Vagina (tissue), 2 donors: ENCODE data around the gene RIPPLY3. TPM values are rescaled to one million over a fixed set of nuclear protein-coding genes. Genes with fewer than 3 reads are reported as not detected.
A peak's percentile ranks its signal among the peaks of the same experiment; 100 is the strongest.

Source experiments
- DNase-seq, 2 donors: peaks; one replicate each; pipeline ENCODE4 v3.0.0-alpha.2; 2017; ENCODE audit errors: extremely low spot score in 2 of 2
- H3K27ac ChIP-seq: fragments of 200-600 bp; sonication (generic); one replicate; pipeline ENCODE4 v1.5.1; 2019
- H3K27me3 ChIP-seq: fragments of 200-600 bp; sonication (generic); one replicate; pipeline ENCODE4 v1.5.1; 2019
- H3K36me3 ChIP-seq, 2 donors: fragments of 200-600 bp; sonication (generic); one replicate each; pipeline ENCODE4 v1.5.1; 2017 to 2019
- H3K4me1 ChIP-seq: fragments of 200-600 bp; sonication (generic); one replicate; pipeline ENCODE4 v1.5.1; 2019
- H3K4me3 ChIP-seq, 2 donors: fragments of 200-600 bp; sonication (generic); 1 replicate in 1 of 2; 2 replicates in 1 of 2; pipeline ENCODE4 v1.5.1; 2016 to 2019
- H3K9me3 ChIP-seq: fragments of 200-600 bp; sonication (generic); one replicate; pipeline ENCODE4 v1.5.1; 2019
- CTCF ChIP-seq, 3 experiments: fragments of 450-650 bp in 2 of 3; fragments of 200-600 bp in 1 of 3; sonication (generic) in 1 of 3; IDR thresholded peaks; one replicate each; pipeline ENCODE4 v1.5.1; 2017 to 2019; ENCODE audit warnings: antibody characterized with exemption in 3 of 3, mild to moderate bottlenecking in 2 of 3, moderate library complexity in 2 of 3
- POLR2A ChIP-seq, 2 donors: fragments of 450-650 bp; IDR thresholded peaks; one replicate each; pipeline ENCODE4 v1.6.1; 2017; ENCODE audit warnings: antibody characterized with exemption in 2 of 2, mild to moderate bottlenecking in 2 of 2, moderate library complexity in 2 of 2
- POLR2AphosphoS5 ChIP-seq, 2 donors: sonication (generic); formaldehyde crosslinking; IDR thresholded peaks; one replicate each; pipeline ENCODE4 v1.9.0; 2017; ENCODE audit warnings: antibody characterized with exemption in 2 of 2, mild to moderate bottlenecking in 2 of 2, low read depth in 1 of 2; ENCODE audit not compliant: insufficient read depth in 1 of 2
- intact Hi-C: fragments of 100-400 bp; cut with DNase I; formaldehyde crosslinking; loops from one replicate; pipeline ENCODE4 v1.15.1; 2023
- total RNA-seq: library from RNA; depleted of rRNA; stranded (reverse); fragments of >200 nt; gene quantifications from one replicate; pipeline ENCODE4 v1.2.3, GENCODE V29; 2016

The RIPPLY3 gene
- total RNA-seq, 1 donor from 2014 or later = not detected

GRCh38 chr21:36966821-36967768 is 39.4 kb upstream of the RIPPLY3 start:
- Histone ChIP-seq H3K27me3 (no peaks in the 10 kb centered on the region), H3K9me3 (no peaks in the 10 kb centered on the region), H3K36me3 (no peaks in the 10 kb centered on the region), H3K4me1 (peaks cover 11% of the 10 kb centered on the region), H3K4me3 (peak overlapping the region; percentile 61 to 74), H3K27ac (peak overlapping the region; percentile 85)
- TF ChIP-seq POLR2AphosphoS5 (IDR thresholded peaks at IDR 0.05; ENCODE audit: insufficient read depth in 1 of 2, low read depth in 1 of 2) = no peak
- DNase-seq = no peak
- intact Hi-C loops = no loop called here

- intact Hi-C loops = no loop called here
- Histone ChIP-seq H3K4me3 (no peak overlapping the region), H3K27ac (no peak overlapping the region), H3K36me3 (no peaks in the 10 kb centered on the region), H3K27me3 (no peaks in the 10 kb centered on the region), H3K9me3 (no peaks in the 10 kb centered on the region), H3K4me1 (peaks cover 11% of the 10 kb centered on the region)
- DNase-seq = no peak
- TF ChIP-seq POLR2AphosphoS5 (IDR thresholded peaks at IDR 0.05; ENCODE audit: insufficient read depth in 1 of 2, low read depth in 1 of 2) (no peak), CTCF (IDR thresholded peaks at IDR 0.05) (no peak), POLR2A (IDR thresholded peaks at IDR 0.05) (no peak)
Measured at GRCh38 chr21:36968414-36968813, 38.1 kb upstream of the RIPPLY3 start.

GRCh38 chr21:36968976-36969375 is 37.5 kb upstream of the RIPPLY3 start:
- Histone ChIP-seq H3K9me3 (no peaks in the 10 kb centered on the region), H3K4me1 (peaks cover 11% of the 10 kb centered on the region), H3K27me3 (no peaks in the 10 kb centered on the region), H3K36me3 (no peaks in the 10 kb centered on the region), H3K4me3 (no peak overlapping the region), H3K27ac (no peak overlapping the region)
- TF ChIP-seq POLR2AphosphoS5 (IDR thresholded peaks at IDR 0.05; ENCODE audit: insufficient read depth in 1 of 2, low read depth in 1 of 2) (no peak), CTCF (IDR thresholded peaks at IDR 0.05) (no peak), POLR2A (IDR thresholded peaks at IDR 0.05) (no peak)
- intact Hi-C loops = no loop called here
- no peak for DNase-seq

GRCh38 chr21:36973986-36974850 is 32.3 kb upstream of the RIPPLY3 start:
- no peak for TF ChIP-seq CTCF (IDR thresholded peaks at IDR 0.05)
- TF ChIP-seq POLR2A (IDR thresholded peaks at IDR 0.05) = no peak
- TF ChIP-seq POLR2AphosphoS5 (IDR thresholded peaks at IDR 0.05; ENCODE audit: insufficient read depth in 1 of 2, low read depth in 1 of 2) = no peak
- intact Hi-C loops = no loop called here
- Histone ChIP-seq H3K4me3 (no peak overlapping the region), H3K27ac (no peak overlapping the region), H3K27me3 (no peaks in the 10 kb centered on the region), H3K4me1 (peaks cover 8% of the 10 kb centered on the region), H3K36me3 (no peaks in the 10 kb centered on the region), H3K9me3 (no peaks in the 10 kb centered on the region)
- no peak for DNase-seq

GRCh38 chr21:36974851-36975192 is 31.7 kb upstream of the RIPPLY3 start:
- Histone ChIP-seq H3K4me3 (no peak overlapping the region), H3K9me3 (no peaks in the 10 kb centered on the region), H3K27me3 (no peaks in the 10 kb centered on the region), H3K27ac (no peak overlapping the region), H3K4me1 (peaks cover 8% of the 10 kb centered on the region), H3K36me3 (no peaks in the 10 kb centered on the region)
- TF ChIP-seq CTCF (IDR thresholded peaks at IDR 0.05) = no peak
- TF ChIP-seq POLR2AphosphoS5 (IDR thresholded peaks at IDR 0.05; ENCODE audit: insufficient read depth in 1 of 2, low read depth in 1 of 2) = no peak
- intact Hi-C loops = no loop called here
- DNase-seq = no peak
